Coronary artery (tissue), 2 donors: ENCODE results near the gene IGFBP1.

ENCODE experiments used
- DNase-seq: peaks from one replicate; pipeline ENCODE4 v3.0.0-alpha.2; 2017; ENCODE audit warnings: low spot score
- H3K27ac ChIP-seq, 2 donors: fragments of 200-600 bp; sonication (generic); one replicate each; pipeline ENCODE4 v1.5.1; 2016 to 2019
- H3K4me3 ChIP-seq: fragments of 200-600 bp; sonication (generic); 2 replicates; pipeline ENCODE4 v1.5.1; 2016; ENCODE audit warnings: mild to moderate bottlenecking, moderate library complexity
- CTCF ChIP-seq: fragments of 200-600 bp; sonication (generic); IDR thresholded peaks from one replicate; pipeline ENCODE4 v1.5.1; 2019; ENCODE audit warnings: antibody characterized with exemption

The IGFBP1 gene

GRCh38 chr7:45885264-45885882 lies 2.9 kb upstream of the IGFBP1 start:
- no peak overlapping the region for H3K4me3 ChIP-seq
- peak; percentile 31 for DNase-seq
- no peak for TF ChIP-seq CTCF
- no peak overlapping the region for H3K27ac ChIP-seq

- H3K4me3 ChIP-seq: no peak overlapping the region
- no peak overlapping the region for H3K27ac ChIP-seq
- no peak for TF ChIP-seq CTCF
- DNase-seq: peak; percentile 40
Measured at GRCh38 chr7:45886931-45887667, 1.2 kb upstream of the IGFBP1 start.

- peak overlapping the region; percentile 67 for H3K4me3 ChIP-seq
- TF ChIP-seq CTCF: no peak
- no peak overlapping the region for H3K27ac ChIP-seq
- peak; percentile 50 for DNase-seq
Measured at GRCh38 chr7:45888993-45889366, 692 bp downstream of the IGFBP1 start.

- peak; percentile 61 for DNase-seq
- Histone ChIP-seq H3K4me3 (no peak overlapping the region), H3K27ac (no peak overlapping the region)
- TF ChIP-seq CTCF: no peak
Measured at GRCh38 chr7:45889367-45890067, 1.2 kb downstream of the IGFBP1 start.

GRCh38 chr7:45890125-45890901 lies 2.0 kb downstream of the IGFBP1 start:
- Histone ChIP-seq H3K4me3 (no peak overlapping the region), H3K27ac (no peak overlapping the region)
- DNase-seq: peak; percentile 52
- TF ChIP-seq CTCF: no peak

GRCh38 chr7:45890902-45891461 lies 2.7 kb downstream of the IGFBP1 start:
- no peak for DNase-seq
- H3K27ac ChIP-seq: no peak overlapping the region
- H3K4me3 ChIP-seq: no peak overlapping the region
- no peak for TF ChIP-seq CTCF
